Gastroesophageal sphincter (tissue), 4 donors: ENCODE data around the gene OR52J3. TPM values are rescaled to one million over a fixed set of nuclear protein-coding genes. Genes with fewer than 3 reads are reported as not detected.

Source experiments
- ATAC-seq: fragments of 150-250 bp; one replicate; pipeline ENCODE4 v1.9.1; 2016; ENCODE audit warnings: mild to moderate bottlenecking, moderate library complexity
- H3K27ac ChIP-seq, 4 donors: fragments of 200-600 bp; sonication (generic) in 3 of 4; 1 replicate in 3 of 4; 2 replicates in 1 of 4; pipeline ENCODE4 v1.5.1; 2016 to 2019
- H3K27me3 ChIP-seq: fragments of 200-600 bp; sonication (generic); one replicate; pipeline ENCODE4 v1.5.1; 2019
- H3K36me3 ChIP-seq, 2 donors: fragments of 200-600 bp; sonication (generic); one replicate each; pipeline ENCODE4 v1.5.1; 2019; ENCODE audit warnings: control low read depth in 1 of 2
- H3K4me1 ChIP-seq, 3 donors: fragments of 200-600 bp; sonication (generic); 1 replicate in 2 of 3; 2 replicates in 1 of 3; pipeline ENCODE4 v1.5.1; 2016 to 2019; ENCODE audit warnings: control low read depth in 2 of 3
- H3K4me3 ChIP-seq, 2 donors: fragments of 200-600 bp; sonication (generic); one replicate each; pipeline ENCODE4 v1.5.1; 2019; ENCODE audit warnings: mild to moderate bottlenecking in 1 of 2, moderate library complexity in 1 of 2
- H3K9me3 ChIP-seq, 3 donors: fragments of 200-600 bp; sonication (generic); one replicate each; pipeline ENCODE4 v1.5.1; 2017 to 2019; ENCODE audit warnings: control low read depth in 2 of 3
- EP300 ChIP-seq: sonication (generic); formaldehyde crosslinking; IDR thresholded peaks from one replicate; pipeline ENCODE4 v1.6.1; 2017; ENCODE audit warnings: antibody characterized with exemption, mild to moderate bottlenecking
- POLR2A ChIP-seq, 2 donors: fragments of 450-650 bp; IDR thresholded peaks; one replicate each; pipeline ENCODE4 v1.6.1; 2017; ENCODE audit warnings: antibody characterized with exemption in 2 of 2, mild to moderate bottlenecking in 2 of 2, moderate library complexity in 1 of 2
- POLR2AphosphoS5 ChIP-seq: sonication (generic); formaldehyde crosslinking; IDR thresholded peaks from one replicate; pipeline ENCODE4 v1.6.1; 2017; ENCODE audit warnings: antibody characterized with exemption
- WGBS, 2 donors: methylation state at CpG; one replicate each; pipeline ENCODE4 v1.1.5; 2018; ENCODE audit warnings: low coverage in 1 of 2; 5-methylcytosine and 5-hydroxymethylcytosine counted together
- total RNA-seq, 4 donors: library from RNA; depleted of rRNA; stranded (reverse); fragments of >200 nt; gene quantifications; one replicate each; pipeline ENCODE4 v1.1.0, GENCODE V29; 2016
- TF ChIP-seq, protein P1 (sequence below), 4 experiments: fragments of 200-600 bp in 2 of 4; fragments of 450-650 bp in 2 of 4; sonication (generic) in 1 of 4; IDR thresholded peaks; one replicate each; pipeline ENCODE4 v1.5.1; 2017 to 2019; ENCODE audit warnings: antibody characterized with exemption in 4 of 4, mild to moderate bottlenecking in 2 of 4, moderate library complexity in 2 of 4

Gene OR52J3
- total RNA-seq = not detected

DNA sequence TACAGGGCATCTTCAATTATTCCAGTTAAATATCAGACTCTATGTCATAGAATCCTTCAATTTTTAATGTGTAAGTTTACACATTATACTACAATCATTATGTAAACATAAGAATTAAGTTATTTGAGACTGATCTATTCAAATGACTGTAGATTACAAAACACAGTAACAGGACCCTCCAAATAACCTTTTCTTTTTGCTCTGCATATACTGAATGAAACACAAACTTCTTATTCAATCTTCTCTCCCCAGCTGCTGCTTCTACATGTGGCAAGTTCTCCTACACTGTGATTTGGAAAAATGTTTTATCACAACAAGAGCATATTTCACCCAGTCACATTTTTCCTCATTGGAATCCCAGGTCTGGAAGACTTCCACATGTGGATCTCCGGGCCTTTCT, at the start of gene OR52J3:
Gene OR52J3 (plus strand): TSS at position 301 of the 400 bp plus-strand sequence. CDS start 0 bp downstream, at position 301.
- Histone ChIP-seq H3K4me3 (no peak within 1 kb of the TSS), H3K27me3 (no peaks in the 10 kb centered on the region), H3K27ac (no peak within 1 kb of the TSS), H3K36me3 (no peaks in the 10 kb centered on the region), H3K4me1 (no peaks in the 10 kb centered on the region), H3K9me3 (no peaks in the 10 kb centered on the region)
- no peak for ATAC-seq
- WGBS, 2 donors = no CpG with 5 or more reads among the region's 1 CpG
- TF ChIP-seq, protein P1, sequence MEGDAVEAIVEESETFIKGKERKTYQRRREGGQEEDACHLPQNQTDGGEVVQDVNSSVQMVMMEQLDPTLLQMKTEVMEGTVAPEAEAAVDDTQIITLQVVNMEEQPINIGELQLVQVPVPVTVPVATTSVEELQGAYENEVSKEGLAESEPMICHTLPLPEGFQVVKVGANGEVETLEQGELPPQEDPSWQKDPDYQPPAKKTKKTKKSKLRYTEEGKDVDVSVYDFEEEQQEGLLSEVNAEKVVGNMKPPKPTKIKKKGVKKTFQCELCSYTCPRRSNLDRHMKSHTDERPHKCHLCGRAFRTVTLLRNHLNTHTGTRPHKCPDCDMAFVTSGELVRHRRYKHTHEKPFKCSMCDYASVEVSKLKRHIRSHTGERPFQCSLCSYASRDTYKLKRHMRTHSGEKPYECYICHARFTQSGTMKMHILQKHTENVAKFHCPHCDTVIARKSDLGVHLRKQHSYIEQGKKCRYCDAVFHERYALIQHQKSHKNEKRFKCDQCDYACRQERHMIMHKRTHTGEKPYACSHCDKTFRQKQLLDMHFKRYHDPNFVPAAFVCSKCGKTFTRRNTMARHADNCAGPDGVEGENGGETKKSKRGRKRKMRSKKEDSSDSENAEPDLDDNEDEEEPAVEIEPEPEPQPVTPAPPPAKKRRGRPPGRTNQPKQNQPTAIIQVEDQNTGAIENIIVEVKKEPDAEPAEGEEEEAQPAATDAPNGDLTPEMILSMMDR (IDR thresholded peaks at IDR 0.05) = no peak
- TF ChIP-seq EP300 (no peak), POLR2AphosphoS5 (no peak), POLR2A (IDR thresholded peaks at IDR 0.05) (no peak)

- 4 to 34% methylated on average over 3 to 6 of the region's 6 CpGs for WGBS, 2 donors
- H3K27me3 ChIP-seq = no peaks in the 10 kb centered on the region
- H3K9me3 ChIP-seq = no peaks in the 10 kb centered on the region
- ATAC-seq = no peak
- no peaks in the 10 kb centered on the region for H3K36me3 ChIP-seq
- no peaks in the 10 kb centered on the region for H3K4me1 ChIP-seq
- H3K27ac ChIP-seq = no peak overlapping the region
- H3K4me3 ChIP-seq = no peak overlapping the region
- TF ChIP-seq EP300 (no peak), POLR2A (IDR thresholded peaks at IDR 0.05) (no peak), POLR2AphosphoS5 (no peak)
- TF ChIP-seq, protein P1 (IDR thresholded peaks at IDR 0.05) = peak in 2 of 4 experiments; percentile 29 to 49
These were observed 41.7 kb upstream of the OR52J3 start for GRCh38 chr11:5004424-5005274.

DNA sequence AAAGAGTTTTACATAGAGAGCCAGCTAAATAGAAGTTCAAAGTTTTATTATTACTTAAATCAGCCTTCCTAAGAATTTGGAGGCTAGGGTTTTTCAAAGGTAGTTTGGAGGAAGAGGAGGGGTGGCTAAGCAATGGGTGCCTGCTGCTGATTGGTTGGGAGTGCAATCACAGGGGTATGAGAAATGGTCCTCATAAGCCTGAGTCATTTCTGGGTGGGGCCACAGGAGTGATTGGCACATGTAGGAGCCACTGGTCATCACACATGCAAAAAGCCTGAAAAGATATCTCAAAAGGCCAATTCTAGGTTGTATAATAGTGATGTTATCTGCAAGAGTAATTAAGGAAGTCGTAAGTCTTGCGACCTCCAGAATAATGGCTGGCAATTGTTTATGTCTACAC, 38.8 kb upstream of the OR52J3 start:
- H3K27ac ChIP-seq = no peak overlapping the region
- ATAC-seq = no peak
- 48 to 74% methylated on average over 2 of the region's 2 CpGs for WGBS, 2 donors
- no peaks in the 10 kb centered on the region for H3K9me3 ChIP-seq
- H3K4me3 ChIP-seq = no peak overlapping the region
- TF ChIP-seq, protein P1 (IDR thresholded peaks at IDR 0.05) = no peak
- no peak for TF ChIP-seq POLR2A (IDR thresholded peaks at IDR 0.05)
- TF ChIP-seq POLR2AphosphoS5 = no peak
- TF ChIP-seq EP300 = no peak
- H3K27me3 ChIP-seq = no peaks in the 10 kb centered on the region
- no peaks in the 10 kb centered on the region for H3K4me1 ChIP-seq
- H3K36me3 ChIP-seq = no peaks in the 10 kb centered on the region

GRCh38 chr11:5011254-5011653, 35.1 kb upstream of the OR52J3 start:
- H3K4me1 ChIP-seq = no peaks in the 10 kb centered on the region
- no peak for TF ChIP-seq POLR2AphosphoS5
- ATAC-seq = no peak
- no peak overlapping the region for H3K4me3 ChIP-seq
- H3K36me3 ChIP-seq = no peaks in the 10 kb centered on the region
- H3K9me3 ChIP-seq = no peaks in the 10 kb centered on the region
- WGBS, 2 donors = 68 to 74% methylated on average over 8 of the region's 8 CpGs
- H3K27me3 ChIP-seq = no peaks in the 10 kb centered on the region
- H3K27ac ChIP-seq = no peak overlapping the region

DNA sequence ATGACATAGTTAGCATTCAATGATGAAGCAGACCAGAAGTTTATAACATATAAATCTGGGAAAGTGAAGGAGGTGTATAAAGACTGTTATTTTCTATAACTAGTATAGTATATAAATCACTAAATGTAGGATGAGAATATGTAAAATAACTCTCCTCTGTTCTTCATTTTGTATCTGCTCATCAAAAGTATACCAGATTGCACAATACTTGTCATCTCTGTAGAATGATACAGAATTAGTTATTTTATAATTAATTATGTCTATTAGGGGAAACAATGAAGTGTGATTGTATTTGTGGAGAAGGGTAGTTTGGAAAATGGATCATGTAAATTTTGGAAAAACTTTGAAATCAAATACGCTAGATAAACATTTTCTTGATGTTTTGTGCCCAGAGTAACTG, 33.3 kb upstream of the OR52J3 start:
- no peak for ATAC-seq
- WGBS, 2 donors = 69 to 84% methylated on average over 1 of the region's 1 CpG

More for the DNA sequence above, 33.3 kb upstream of the OR52J3 start:
- TF ChIP-seq POLR2A (IDR thresholded peaks at IDR 0.05) = no peak
- TF ChIP-seq EP300 = no peak
- TF ChIP-seq, protein P1 (IDR thresholded peaks at IDR 0.05) = no peak
- TF ChIP-seq POLR2AphosphoS5 = no peak
- H3K27me3 ChIP-seq = no peaks in the 10 kb centered on the region
- H3K4me3 ChIP-seq = no peak overlapping the region
- H3K9me3 ChIP-seq = no peaks in the 10 kb centered on the region
- H3K4me1 ChIP-seq = no peaks in the 10 kb centered on the region
- H3K36me3 ChIP-seq = no peaks in the 10 kb centered on the region
- no peak overlapping the region for H3K27ac ChIP-seq
